Measurements from ENCODE around the gene KCNG2. TPM values are rescaled to one million over a fixed set of nuclear protein-coding genes. Genes with fewer than 3 reads are reported as not detected.
"Not testable (repeated sequence)": the region's sequence is repeated elsewhere in the genome, so short reads cannot be mapped to it uniquely, and the experiment has no call there.

The KCNG2 gene
- under 1 TPM in 1 of 4 donors, not detected in 3; 0.27 TPM for total RNA-seq

GRCh38 chr18:79797518-79798345 is at the start of gene KCNG2:
Gene KCNG2 (plus strand): TSS chr18:79797938. CDS start chr18:79863668, 65,730 bp downstream.
- TF ChIP-seq POLR2AphosphoS5 (IDR thresholded peaks at IDR 0.05) (no peak), CTCF (IDR thresholded peaks at IDR 0.05) (peak in 1 of 4 experiments; percentile 36)
- no peak within 1 kb of the TSS for H3K27ac ChIP-seq
- ATAC-seq: no peak
- H3K9me3 ChIP-seq: no peaks in the 10 kb centered on the region
- no peaks in the 10 kb centered on the region for H3K36me3 ChIP-seq
- H3K27me3 ChIP-seq: peaks cover 71% of the 10 kb centered on the region
- WGBS, 2 donors (ENCODE audit: low coverage in 1 of 2): 50% methylated on average over 3 of the region's 92 CpGs; no CpG with 5 or more reads in 1 of the 2 donors
- H3K4me3 ChIP-seq: peak within 1 kb of the TSS in 1 of 2 donors; percentile 43
- peaks cover 0 to 24% (median 14%) of the 10 kb centered on the region in 3 donors for H3K4me1 ChIP-seq

GRCh38 chr18:79748321-79749180 is 49.2 kb upstream of the KCNG2 start:
- Histone ChIP-seq H3K4me3 (no peak overlapping the region), H3K4me1 (no peaks in the 10 kb centered on the region), H3K27me3 (no peaks in the 10 kb centered on the region), H3K9me3 (no peaks in the 10 kb centered on the region), H3K27ac (no peak overlapping the region), H3K36me3 (peaks cover 0 to 54% of the 10 kb centered on the region in 2 donors)
- WGBS, 2 donors (ENCODE audit: low coverage in 1 of 2): 67% methylated on average over 3 of the region's 36 CpGs; no CpG with 5 or more reads in 1 of the 2 donors
- ATAC-seq: no peak
- TF ChIP-seq POLR2A (IDR thresholded peaks at IDR 0.05) (no peak), CTCF (IDR thresholded peaks at IDR 0.05) (no peak), POLR2AphosphoS5 (IDR thresholded peaks at IDR 0.05) (no peak), EP300 (IDR thresholded peaks at IDR 0.05) (no peak)

GRCh38 chr18:79749251-79750191 is 48.2 kb upstream of the KCNG2 start:
- WGBS, 2 donors (ENCODE audit: low coverage in 1 of 2): 71 to 72% methylated on average over 4 to 16 of the region's 49 CpGs
- H3K27ac ChIP-seq: no peak overlapping the region
- H3K27me3 ChIP-seq: no peaks in the 10 kb centered on the region
- no peak for ATAC-seq
- no peak for TF ChIP-seq CTCF (IDR thresholded peaks at IDR 0.05)
- no peak for TF ChIP-seq POLR2AphosphoS5 (IDR thresholded peaks at IDR 0.05)
- TF ChIP-seq EP300 (IDR thresholded peaks at IDR 0.05): no peak
- TF ChIP-seq POLR2A (IDR thresholded peaks at IDR 0.05): no peak
- no peaks in the 10 kb centered on the region for H3K4me1 ChIP-seq
- peaks cover 0 to 54% of the 10 kb centered on the region in 2 donors for H3K36me3 ChIP-seq
- no peak overlapping the region for H3K4me3 ChIP-seq
- H3K9me3 ChIP-seq: no peaks in the 10 kb centered on the region

DNA sequence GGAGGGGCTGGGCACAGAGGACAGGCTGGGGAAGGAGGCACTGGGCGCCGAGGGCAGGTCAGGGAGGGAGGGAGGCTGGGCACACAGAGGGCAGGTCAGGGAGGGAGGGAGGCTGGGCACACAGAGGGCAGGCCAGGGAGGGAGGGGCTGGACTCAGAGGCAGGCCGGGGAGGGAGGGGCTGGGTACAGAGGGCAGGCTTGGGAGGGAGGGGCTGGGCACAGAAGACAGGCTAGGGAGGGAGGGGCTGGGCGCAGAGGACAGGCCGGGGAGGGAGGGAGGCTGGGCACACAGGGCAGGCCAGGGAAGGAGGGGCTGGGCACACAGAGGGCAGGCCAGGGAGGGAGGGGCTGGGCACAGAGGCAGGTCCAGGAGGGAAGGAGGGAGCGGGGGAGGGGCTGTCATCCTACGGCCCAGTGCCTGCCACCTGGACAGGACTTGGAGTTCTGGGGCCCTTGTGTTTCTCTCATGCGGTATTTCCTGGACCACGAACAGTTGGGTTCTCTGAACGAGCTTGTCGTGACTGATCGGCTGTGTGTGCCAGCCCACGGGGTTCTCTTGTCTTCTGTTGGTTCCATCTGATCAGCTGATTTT is 46.7 kb upstream of the KCNG2 start:
- TF ChIP-seq POLR2A (IDR thresholded peaks at IDR 0.05): no peak
- TF ChIP-seq EP300 (IDR thresholded peaks at IDR 0.05): no peak
- no peak for TF ChIP-seq CTCF (IDR thresholded peaks at IDR 0.05)
- no peak for TF ChIP-seq POLR2AphosphoS5 (IDR thresholded peaks at IDR 0.05)
- no peaks in the 10 kb centered on the region for H3K27me3 ChIP-seq
- no peaks in the 10 kb centered on the region for H3K4me1 ChIP-seq
- peaks cover 0 to 5% (median 0%) of the 10 kb centered on the region in 3 donors for H3K9me3 ChIP-seq
- H3K4me3 ChIP-seq: no peak overlapping the region
- 86 to 89% methylated on average over 5 to 10 of the region's 13 CpGs for WGBS, 2 donors (ENCODE audit: low coverage in 1 of 2)
- ATAC-seq: no peak
- peaks cover 0 to 65% of the 10 kb centered on the region in 2 donors for H3K36me3 ChIP-seq
- no peak overlapping the region for H3K27ac ChIP-seq

- H3K9me3 ChIP-seq, H3K4me3 ChIP-seq, H3K4me1 ChIP-seq, H3K27ac ChIP-seq, H3K27me3 ChIP-seq, ATAC-seq: not testable (repeated sequence)
- WGBS, 2 donors (ENCODE audit: low coverage in 1 of 2): 80 to 100% methylated on average over 3 of the region's 20 CpGs
- H3K36me3 ChIP-seq: peaks cover 0 to 59% of the 10 kb centered on the region in 2 donors
Measured at GRCh38 chr18:79751918-79752578, 45.7 kb upstream of the KCNG2 start.

DNA sequence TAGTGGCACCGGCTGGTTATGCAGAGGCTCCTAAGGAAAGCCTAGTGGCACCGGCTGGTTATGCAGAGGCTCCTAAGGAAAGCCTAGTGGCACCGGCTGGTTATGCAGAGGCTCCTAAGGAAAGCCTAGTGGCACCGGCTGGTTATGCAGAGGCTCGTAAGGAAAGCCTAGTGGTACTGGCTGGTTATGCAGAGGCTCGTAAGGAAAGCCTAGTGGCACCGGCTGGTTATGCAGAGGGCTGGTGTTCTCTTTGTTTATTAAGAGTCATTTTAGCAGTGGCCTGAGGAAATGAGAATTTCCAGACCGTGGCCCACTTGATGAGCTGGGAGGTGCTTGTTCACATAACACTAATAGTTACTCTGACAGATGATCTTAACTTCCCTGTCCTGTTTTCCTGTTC is 44.8 kb upstream of the KCNG2 start:
- H3K36me3 ChIP-seq: peaks cover 0 to 52% of the 10 kb centered on the region in 2 donors
- ATAC-seq, H3K4me3 ChIP-seq, H3K27me3 ChIP-seq, H3K27ac ChIP-seq, H3K4me1 ChIP-seq: not testable (repeated sequence)
- 70% methylated on average over 3 of the region's 8 CpGs; no CpG with 5 or more reads in 1 of the 2 donors for WGBS, 2 donors (ENCODE audit: low coverage in 1 of 2)
- peaks cover 0 to 17% (median 0%) of the 10 kb centered on the region in 3 donors for H3K9me3 ChIP-seq

Measured in gastroesophageal sphincter (tissue), 4 donors.